COLO829 (cell line): ENCODE data around the gene SLC34A1.
A peak's percentile ranks its signal among the peaks of the same experiment; 100 is the strongest.
"Not testable (repeated sequence)": the region's sequence is repeated elsewhere in the genome, so short reads cannot be mapped to it uniquely, and the experiment has no call there.

ENCODE experiments used
- DNase-seq: peaks from one replicate; pipeline ENCODE4 v3.0.0; 2012; ENCODE audit warnings: low spot score

Gene SLC34A1

DNA sequence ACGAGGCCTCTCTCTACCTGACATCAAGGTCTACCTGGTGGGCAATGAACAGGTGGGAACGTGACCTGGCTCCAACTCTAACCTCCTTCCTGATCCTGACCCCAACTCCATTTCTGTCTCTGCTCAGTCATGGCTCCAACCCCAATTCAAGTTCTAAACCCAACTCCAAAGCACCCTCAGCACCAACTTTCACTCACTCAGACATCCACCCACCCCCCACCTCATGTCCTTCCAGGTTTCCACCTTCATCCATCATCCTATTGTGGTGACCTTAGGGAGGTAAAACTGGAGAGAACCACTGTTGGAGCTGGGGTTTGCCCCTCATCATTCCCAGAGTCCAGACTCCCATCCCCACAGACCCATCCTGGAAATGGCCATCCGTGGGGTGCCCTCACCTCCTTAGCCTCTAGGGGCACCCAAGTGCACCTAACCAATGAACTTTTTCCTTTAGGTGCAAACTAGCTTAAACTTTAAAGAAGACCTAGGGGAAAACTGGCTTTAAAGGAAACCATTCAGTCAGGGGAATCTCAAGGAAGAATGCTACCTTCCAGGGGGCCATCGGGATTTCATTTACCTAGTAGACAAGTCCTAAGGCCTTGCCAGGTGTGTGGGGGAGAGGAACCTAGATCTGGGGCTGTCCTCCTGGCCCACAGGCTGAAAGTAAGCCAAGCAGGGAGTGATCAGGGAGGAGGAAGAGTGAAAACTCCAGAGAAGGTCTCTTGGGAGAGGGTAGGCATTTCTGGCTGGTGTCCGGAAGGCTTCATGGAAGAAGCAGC is 15.2 kb upstream of the SLC34A1 start:
- peak; percentile 26 for DNase-seq

DNA sequence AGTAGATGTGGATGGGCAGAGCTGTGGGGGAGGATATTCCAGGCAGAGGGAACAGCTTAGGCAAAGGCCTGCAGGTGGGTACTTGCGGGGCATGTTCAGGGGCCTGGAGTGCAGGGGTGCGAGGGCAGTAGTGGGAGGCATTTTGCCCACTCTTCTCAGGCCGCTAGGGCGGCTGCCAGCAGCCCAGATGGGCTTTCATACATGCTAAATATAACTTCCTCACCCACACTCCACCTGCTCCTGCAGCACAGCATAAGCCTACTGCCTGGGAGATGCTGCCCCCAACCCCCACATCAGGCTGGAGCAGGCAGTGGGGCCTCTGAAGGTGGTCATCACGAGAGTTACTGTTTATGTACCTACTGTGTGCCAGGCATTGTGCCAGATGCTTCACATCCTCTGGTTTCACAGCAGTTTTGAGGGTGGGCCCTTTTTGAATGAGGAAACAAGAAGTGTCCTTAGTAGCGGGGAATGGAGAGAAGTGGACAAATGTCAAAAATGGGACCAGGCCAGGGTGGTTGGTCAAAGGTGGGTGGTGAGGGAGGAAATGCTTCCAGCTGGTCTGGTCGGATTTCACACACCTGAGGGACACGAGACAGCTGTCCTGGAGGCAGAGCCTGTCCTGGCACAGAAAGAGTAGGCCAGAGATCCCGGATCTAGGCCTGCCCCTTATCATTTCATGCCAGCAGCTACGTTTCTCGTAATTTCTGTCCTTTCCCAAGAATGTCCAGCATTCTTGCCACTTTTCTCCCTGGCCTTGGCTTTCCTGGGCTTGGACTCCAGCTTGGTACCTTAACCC is 14.4 kb upstream of the SLC34A1 start:
- DNase-seq, result no peak

DNA sequence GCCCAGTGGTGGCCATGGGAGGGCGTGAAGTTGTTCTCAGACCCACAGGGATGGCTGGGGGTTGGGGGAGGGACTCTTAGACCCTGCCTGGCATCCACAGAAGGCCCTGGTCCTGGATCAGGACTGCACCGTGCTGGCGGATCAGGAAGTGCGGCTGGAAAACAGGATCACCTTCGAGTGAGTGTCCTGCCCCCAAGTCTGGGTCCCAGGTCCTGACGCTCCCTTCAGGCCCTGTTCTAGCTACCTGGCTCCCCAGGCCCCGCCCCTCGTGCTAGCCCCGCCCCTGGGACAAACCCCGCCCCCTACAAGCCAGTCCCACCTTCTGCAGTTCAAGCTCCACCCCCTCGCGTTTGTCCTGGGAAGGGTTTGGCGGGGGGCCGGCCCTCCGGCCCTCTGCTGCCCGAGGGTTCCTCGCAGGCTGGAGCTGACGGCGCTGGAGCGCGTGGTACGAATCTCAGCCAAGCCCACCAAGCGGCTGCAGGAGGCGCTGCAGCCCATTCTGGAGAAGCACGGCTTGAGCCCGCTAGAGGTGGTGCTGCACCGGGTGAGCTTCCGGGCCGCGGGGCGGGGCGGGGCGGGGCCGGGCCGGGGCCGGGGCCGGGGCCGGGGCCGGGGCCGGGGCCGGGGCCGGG is 13.6 kb upstream of the SLC34A1 start:
- DNase-seq, result peak; percentile 79

DNA sequence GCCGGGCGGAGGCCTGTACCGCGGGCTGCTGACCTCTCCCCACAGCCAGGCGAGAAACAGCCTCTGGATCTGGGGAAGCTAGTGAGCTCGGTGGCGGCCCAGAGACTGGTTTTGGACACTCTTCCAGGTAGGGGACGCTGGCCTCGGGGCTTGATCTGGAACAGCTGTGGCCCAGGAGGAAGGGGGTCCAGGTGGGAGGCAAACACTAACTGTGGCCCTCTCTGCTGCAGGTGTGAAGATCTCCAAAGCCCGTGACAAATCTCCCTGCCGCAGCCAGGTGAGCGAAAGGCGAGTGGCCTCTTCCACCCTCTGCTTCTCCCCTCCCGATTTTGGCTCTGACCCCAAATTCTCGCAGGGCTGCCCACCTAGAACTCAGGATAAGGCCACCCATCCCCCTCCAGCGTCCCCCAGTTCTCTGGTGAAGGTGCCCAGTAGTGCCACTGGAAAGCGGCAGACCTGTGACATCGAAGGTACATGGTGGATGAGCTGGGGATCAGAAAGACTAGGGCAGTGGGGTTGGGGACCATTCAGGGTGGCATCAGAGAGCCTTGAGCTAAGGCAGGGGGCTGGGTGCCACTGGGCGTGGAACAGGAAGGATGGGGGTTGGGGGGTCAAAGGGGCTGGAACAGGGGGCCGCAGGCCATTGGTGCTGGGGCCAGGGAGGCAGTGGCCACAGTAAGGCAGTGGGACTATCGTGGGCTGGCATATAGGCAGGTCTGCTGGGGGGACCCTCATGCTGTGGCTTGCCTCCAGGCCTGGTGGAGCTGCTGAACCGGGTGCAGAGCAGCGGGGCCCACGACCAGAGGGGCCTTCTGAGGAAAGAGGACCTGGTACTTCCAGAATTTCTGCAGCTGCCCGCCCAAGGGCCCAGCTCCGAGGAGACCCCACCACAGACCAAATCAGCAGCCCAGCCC is 12.9 kb upstream of the SLC34A1 start:
- DNase-seq, result no peak

DNA sequence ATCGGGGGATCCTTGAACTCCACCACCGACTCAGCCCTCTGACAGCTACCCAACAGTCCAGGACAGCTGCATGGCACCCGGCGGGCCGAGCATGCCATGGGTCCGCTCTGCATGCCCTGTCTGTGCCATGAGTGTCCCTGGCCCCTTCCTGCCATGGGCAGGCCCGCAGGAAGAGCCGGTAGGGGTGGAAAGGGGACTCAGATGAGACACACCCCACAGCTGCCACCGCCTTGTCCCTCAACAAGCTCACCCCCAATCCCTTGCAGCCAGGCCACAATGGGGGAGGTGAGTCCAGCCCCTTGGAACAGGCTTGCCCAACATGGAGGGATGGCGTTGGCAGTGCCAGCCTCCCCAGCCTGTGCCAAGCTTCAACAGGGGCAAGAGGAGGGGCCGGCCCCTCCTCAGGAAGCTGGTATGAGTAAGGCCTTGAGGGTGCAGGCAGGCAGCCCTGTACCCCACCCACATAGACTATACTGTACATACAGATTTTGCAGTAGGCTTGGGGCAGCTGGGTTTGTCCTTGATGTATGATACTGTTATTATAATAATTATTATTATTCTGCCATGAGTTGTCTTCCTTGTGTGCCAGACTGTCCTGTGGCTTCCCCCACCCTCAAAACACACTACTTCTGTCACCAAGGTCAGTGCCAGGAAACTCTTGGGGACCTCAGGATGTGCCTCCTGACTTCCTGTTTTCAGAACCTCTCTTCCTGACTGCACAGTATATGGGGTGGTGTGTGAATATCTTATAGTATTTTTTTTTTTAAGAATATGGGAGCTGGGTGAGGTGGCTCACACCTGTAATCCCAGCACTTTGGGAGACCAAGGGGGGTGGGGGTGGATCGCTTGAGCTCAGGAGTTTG is 12.0 kb upstream of the SLC34A1 start:
- DNase-seq, result no peak

DNA sequence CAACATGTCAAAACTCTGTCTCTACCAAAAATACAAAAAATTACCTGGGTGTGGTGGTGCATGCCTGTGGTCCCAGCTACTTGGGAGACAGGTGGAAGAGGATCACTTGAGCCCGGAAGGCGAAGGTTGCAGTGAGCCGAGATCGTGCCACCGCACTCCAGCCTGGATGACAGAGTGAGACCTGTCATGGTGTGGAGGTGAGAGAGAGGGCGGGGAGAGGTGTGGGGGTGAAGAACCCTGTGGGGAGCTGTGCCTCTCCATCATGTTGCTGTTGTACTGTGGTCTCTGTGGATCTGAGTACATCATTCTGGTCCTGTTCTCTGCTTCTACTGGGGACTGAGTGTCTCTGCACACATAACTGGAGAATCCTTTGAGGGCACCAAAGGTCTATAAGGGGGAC is 11.3 kb upstream of the SLC34A1 start:
- DNase-seq, result no peak

DNA sequence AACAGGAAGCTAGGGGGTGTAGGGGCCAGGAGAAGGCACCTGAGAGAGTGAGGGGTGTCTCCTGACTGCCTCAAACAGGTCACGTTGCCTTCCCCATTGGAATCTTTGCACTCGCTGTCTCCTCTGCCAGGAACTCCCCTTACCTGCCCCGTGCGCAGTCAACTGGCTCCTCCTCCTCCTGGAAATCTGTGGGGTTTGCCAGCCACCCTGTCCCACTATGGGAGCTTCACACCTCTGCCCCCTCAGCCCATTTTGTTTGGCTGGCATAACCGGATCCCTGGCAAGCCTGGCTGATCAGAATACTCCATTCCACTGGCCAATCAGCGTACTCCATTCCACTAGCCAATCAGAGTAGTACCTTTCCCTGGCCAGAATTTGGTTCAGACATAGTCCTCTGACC is 10.4 kb upstream of the SLC34A1 start:
- DNase-seq, result no peak

DNA sequence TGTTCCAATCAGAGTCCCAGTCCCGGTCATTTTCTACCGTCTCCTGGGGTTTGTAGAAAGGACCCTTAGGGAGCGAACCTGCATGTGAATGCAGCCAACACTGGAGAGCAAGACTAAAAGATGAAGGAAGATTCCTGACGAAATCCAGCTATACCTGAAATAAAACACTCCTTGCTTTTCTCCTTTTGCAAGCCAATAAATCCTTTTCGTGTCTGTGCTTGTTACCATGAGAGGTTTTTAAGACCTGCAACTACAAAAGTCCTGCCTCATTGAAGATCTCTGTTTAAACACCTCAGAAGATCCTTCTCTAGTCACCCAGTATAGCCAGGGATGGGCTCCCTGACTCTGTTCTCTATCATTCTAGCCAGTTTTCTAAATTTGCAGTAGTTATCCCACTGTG is 10.0 kb upstream of the SLC34A1 start:
- DNase-seq, result no peak

DNA sequence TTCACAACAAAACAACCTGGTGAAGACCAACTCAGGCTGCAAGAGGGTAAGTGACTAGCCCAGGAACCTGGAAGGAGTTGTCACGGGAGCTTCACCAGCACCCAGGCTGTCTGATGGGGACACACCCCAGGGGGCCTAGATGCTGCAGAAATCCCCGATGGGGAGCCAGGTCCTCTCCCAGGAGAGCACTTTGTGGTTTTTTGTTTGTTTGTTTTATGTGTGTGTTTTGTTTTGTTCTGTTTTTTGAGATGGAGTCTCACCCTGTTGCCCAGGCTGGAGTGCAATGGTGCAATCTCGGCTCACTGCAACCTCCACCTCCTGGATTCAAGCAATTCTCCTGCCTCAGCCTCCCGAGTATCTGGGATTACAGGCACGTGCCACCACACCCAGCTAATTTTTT is 8.7 kb upstream of the SLC34A1 start:
- not testable (repeated sequence) for DNase-seq

DNA sequence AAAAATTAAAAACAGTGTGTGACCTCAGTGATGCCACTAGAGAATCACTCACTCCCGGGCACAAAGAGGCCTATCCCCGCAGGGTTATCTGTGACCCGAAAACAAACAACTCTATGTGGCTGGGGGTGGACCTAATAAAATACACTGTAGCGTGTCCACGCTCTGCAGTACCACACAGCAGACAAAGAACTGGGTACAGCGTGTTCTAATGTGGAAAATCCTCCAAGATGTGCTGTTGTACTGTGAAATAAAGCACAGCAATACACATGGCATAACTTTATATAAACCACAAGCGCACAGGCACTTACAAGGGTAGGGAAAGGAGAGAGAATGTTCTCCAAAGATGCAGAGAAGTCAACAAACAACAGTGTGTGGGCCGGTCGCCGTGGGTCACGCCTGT is 8.1 kb upstream of the SLC34A1 start:
- DNase-seq, result no peak

DNA sequence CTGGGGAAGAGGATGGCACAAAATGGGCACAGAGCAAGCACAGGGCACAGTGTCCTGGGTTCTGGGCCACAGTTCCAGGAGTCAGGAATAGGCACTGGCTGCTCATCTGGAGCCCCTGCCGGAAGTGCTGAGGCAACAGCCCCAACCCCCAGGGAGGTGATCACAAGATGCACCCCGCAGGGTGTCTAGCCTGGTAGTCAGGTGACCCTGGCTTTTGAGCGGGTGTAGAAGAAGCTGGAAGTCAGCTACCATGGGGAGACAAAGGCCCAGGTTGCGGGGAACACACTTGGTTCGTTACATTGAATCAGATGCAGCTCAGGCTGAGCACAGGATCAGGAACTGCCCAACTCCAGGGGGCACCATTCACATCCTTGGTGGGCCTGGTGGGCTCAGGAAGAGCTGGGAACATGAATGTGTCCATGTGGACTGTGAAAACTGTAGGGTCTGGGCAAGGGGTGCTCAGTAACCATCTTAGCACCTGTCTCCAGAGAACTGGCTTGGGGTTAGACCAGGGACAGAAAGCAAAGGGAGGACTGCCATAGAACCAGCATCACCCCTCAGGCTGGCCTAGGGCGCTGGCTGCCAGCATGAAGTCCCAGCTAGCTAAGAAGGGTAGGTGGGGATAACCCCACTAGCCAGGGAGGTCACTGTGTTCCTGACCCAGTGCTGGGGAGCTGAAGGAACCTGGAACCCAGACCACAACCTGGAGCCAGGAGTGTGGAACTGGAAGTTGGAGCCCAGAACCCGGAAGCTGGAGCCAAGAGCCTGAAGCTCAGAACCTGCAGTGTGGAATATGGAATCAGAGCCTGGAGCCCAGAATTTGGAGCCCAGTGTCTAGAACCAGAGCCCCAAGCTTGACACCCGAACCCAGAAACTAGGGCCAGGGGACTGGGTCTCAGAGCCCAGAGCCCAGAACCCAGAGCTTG is 6.1 kb upstream of the SLC34A1 start:
- DNase-seq, result no peak

DNA sequence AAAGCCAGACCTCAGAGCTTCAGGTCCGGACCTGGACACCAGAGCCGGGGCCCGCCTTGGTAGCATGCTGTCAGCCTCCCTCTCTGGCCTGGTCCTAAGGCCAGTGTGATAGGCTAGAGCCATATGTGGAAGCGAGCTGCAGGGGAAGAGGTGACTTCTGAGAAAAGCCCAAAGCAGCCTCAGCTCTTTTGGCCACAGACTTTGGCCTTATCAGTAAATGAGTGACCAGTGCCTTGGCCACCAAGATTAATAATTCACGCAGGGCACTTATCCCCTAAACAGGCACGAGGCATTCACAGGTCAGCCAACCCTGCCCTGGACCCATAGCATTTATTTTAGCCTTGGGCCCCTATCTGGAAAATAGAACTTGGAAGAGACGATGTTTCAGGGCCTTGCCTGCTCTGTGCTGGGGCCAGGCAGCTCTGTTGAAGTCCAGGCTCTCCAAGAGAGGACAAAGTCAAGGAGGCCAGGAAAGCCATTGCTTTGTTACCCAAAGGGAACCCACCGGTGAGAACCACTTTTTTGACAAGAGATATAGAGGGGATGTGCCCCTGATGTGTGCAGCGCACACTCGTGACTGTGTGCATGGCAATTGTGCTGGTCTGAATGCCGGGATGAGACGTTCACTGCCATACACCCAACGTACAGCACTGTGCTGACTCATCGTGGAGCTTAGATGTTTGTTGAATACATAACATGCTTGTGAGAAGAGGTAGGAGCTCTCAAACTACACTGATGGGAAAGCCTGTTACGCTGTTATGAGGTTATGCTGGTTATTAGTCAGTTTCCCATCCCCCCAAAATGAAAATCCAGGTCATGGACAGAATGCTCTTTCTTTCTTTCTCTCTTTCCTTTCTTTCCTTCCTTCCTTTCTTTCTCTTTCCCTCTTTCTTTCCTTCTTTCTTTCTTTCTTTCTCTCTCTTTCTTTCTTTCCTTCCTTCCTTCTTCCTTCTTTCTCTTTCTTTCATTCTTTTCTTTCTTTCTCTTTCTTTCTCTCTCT is 5.0 kb upstream of the SLC34A1 start:
- DNase-seq, result no peak

DNA sequence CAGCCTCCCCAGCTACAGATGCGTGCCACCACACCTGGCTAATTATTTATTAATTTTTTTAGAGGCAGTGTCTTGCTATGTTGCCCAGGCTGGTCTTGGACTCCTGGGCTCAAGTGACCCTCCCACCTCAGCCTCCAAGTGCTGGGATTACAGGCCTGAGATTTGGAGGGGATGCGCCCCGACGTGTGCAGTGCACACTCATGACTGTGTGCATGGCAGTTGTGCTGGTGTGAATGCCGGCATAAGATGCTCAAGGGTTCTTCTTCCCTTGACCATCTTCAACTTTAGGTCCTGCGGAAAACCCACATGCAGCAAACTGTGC is 3.5 kb upstream of the SLC34A1 start:
- no peak for DNase-seq

DNA sequence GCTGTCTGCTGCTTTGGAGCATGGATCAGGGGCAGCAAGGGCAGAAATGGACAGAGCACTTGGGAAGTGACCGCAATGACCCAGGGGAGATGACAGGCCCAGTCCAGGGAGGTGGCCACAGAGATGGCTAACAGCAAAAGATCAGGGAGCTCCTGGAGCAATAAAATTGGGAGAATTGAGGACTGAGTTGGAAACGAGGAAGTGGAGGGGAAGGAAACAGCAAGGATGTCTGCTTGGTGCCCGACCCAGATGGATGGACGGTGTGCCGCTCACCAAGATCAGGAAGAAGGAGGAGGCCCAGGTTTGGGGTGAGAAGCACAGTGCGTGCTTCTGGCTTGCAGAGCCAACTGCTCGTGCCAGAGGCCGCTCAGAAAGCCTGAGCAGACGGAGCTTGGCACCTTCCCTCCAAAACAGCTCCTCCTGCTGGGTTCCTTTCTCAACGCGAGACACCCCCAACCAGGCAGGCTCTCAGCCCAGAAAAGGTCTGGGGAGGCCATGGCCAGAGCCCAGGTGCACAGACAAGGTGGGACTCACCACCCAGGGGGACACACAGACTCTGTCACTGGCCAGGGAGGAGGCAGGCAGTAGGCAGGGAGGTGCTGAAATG is 1.7 kb upstream of the SLC34A1 start:
- DNase-seq, result no peak

DNA sequence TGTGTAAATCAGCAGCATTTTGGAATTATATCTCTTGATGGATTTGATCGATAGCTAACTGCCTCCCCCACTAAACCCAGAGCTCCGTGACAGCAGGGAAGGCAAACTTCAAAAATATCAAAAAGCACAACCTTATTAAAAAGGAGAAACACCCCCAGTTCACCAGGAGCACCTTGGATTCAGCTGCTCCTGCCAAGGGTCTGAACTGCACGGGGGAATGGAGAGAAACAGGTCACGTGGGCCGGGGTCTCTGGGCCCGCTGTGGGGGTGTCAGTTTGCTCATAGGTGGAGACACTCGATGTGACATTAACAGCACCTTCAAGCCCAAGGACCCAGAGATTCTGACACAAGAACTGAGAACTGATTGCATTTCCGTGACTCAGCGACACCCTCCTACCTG is 1.1 kb upstream of the SLC34A1 start:
- DNase-seq, result no peak

DNA sequence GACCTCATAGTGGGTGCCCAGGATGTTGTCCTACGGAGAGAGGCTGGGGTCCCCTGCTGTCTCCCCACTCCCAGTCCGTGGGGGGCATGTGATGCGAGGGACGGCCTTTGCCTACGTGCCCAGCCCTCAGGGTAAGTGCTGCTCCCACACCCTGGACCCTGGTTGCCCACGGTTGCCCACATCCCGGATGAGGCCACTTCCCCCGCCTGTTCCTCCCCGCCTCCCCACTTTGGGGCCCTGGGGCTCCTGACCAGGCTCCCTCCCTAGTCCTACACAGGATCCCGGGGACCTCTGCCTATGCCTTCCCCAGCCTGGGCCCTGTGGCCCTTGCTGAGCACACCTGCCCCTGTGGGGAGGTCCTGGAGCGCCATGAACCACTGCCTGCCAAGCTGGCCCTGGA is 1.5 kb downstream of the SLC34A1 start:
- DNase-seq, result no peak

DNA sequence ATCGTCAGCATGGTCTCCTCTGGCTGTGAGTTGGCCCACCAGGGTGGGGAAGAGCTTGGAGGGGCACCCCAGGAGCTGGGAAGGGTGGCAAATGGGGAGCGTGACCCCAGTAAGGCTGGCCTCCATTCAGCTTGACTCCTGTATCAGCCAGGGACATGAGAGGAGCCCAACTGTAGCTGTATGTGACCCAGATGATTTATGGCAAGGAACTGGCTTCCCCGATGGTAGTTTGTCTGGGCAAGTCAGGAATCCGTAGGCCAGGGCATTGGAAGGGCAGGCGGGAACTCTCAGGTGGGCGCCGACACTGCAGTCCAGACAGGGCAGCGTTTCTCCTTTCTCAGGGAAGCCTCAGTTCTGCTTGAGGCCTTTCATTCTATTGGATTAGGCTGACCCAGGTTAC is 2.3 kb downstream of the SLC34A1 start:
- DNase-seq, result no peak

DNA sequence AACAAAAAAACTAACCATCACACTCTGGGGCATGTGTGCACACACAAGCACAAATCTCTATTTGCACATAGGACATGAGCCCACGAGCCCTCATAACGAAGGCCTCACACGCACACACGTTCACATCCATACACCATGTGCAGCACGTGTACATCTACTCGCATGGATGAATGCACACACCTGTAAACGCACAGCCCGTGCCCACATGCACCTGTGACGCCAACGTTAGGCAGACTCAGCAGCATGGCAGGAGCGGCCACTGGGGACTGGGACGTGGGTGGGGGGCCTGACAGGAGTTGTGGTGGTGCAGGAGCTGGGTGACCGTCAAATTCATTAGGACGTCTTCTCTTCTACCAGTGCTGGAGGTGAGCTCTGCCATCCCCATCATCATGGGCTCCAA is 3.2 kb downstream of the SLC34A1 start:
- DNase-seq, result no peak
